Stomach smooth muscle (tissue), 2 donors: ENCODE data around the gene PPP1R14B.

Source experiments
- H3K27ac ChIP-seq: one replicate; pipeline ENCODE4 v1.7.0; 2013; ENCODE audit warnings: mild to moderate bottlenecking, low read length, inconsistent platforms
- H3K27me3 ChIP-seq, 2 donors: one replicate each; pipeline ENCODE4 v1.7.0; 2013; ENCODE audit warnings: low read length in 2 of 2; ENCODE audit not compliant: insufficient read depth in 2 of 2, control insufficient read depth in 1 of 2
- H3K36me3 ChIP-seq, 2 donors: one replicate each; pipeline ENCODE4 v1.7.0; 2013; ENCODE audit warnings: low read length in 2 of 2; ENCODE audit not compliant: control insufficient read depth in 2 of 2, insufficient read depth in 2 of 2
- H3K4me1 ChIP-seq: one replicate; pipeline ENCODE4 v1.7.0; 2013; ENCODE audit warnings: low read length; ENCODE audit not compliant: control insufficient read depth, insufficient read depth
- H3K4me3 ChIP-seq, 2 donors: one replicate each; pipeline ENCODE4 v1.7.0; 2013; ENCODE audit warnings: low read length in 2 of 2
- H3K9ac ChIP-seq, 2 donors: one replicate each; pipeline ENCODE4 v1.7.0; 2013; ENCODE audit warnings: low read length in 2 of 2, mild to moderate bottlenecking in 1 of 2
- H3K9me3 ChIP-seq, 2 donors: one replicate each; pipeline ENCODE4 v1.7.0; 2013; ENCODE audit warnings: low read length in 2 of 2; ENCODE audit not compliant: control insufficient read depth in 2 of 2
- donor health status: healthy.
- donor health status: Pancreatic carcinoma.

PPP1R14B gene

GRCh38 chr11:64233913-64234586 is 12.7 kb downstream of the PPP1R14B start, which contains the start of gene VEGFB:
Gene VEGFB, plus strand, starts transcription at chr11:64234584. Its CDS starts 250 bp downstream, at chr11:64234834.
- Histone ChIP-seq H3K4me3 (peak within 1 kb of the TSS; percentile 72 to 77), H3K9me3 (no peaks in the 10 kb centered on the region), H3K4me1 (peaks cover 58% of the 10 kb centered on the region), H3K27ac (peak within 1 kb of the TSS; percentile 70), H3K9ac (peak within 1 kb of the TSS; percentile 62 to 74), H3K36me3 (peaks cover 8 to 10% of the 10 kb centered on the region in 2 donors), H3K27me3 (no peaks in the 10 kb centered on the region)

GRCh38 chr11:64232967-64233315 is 13.8 kb downstream of the PPP1R14B start:
- Histone ChIP-seq H3K9ac (no peak overlapping the region), H3K4me1 (peaks cover 58% of the 10 kb centered on the region)

DNA sequence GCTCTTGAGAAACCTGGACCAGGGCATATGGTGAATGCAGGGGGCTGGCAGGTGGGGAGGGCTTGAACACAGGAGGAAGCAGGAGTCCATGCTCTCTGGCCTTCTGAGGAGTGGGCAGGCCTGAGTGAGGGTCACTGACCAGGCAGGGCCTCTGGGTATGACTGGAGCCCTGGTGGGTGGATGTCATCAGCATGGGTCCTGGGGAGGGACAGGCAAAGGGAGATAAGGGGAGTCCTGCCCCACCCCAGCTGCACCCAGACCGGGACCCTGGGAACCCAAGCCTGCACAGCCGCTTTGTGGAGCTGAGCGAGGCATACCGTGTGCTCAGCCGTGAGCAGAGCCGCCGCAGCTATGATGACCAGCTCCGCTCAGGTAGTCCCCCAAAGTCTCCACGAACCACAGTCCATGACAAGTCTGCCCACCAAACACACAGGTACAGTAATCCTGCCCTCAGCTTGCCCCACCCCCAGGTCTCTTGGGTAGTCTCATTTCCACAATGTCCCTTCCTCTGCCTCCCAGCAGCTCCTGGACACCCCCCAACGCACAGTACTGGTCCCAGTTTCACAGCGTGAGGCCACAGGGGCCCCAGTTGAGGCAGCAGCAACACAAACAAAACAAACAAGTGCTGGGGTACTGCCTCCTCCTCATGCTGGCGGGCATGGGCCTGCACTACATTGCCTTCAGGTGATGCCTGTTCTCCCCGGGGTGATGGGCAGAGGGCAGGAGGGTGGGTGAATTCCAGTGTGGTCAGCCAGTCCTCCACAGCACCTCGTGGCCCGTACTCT is 14.4 kb downstream of the PPP1R14B start:
- H3K9me3 ChIP-seq: no peaks in the 10 kb centered on the region
- no peak overlapping the region for H3K9ac ChIP-seq
- no peaks in the 10 kb centered on the region for H3K27me3 ChIP-seq
- peaks cover 0 to under 1% of the 10 kb centered on the region in 2 donors for H3K36me3 ChIP-seq
- peak overlapping the region; percentile 18 for H3K27ac ChIP-seq
- no peak overlapping the region for H3K4me3 ChIP-seq
- peaks cover 61% of the 10 kb centered on the region for H3K4me1 ChIP-seq

More at GRCh38 chr11:64232967-64233315, 13.8 kb downstream of the PPP1R14B start:
- Histone ChIP-seq H3K9me3 (no peaks in the 10 kb centered on the region), H3K27me3 (no peaks in the 10 kb centered on the region), H3K36me3 (peaks cover 6% of the 10 kb centered on the region in 2 donors), H3K4me3 (no peak overlapping the region), H3K27ac (peak overlapping the region; percentile 18)

GRCh38 chr11:64231546-64231945 is 15.2 kb downstream of the PPP1R14B start:
- Histone ChIP-seq H3K4me1 (peaks cover 69% of the 10 kb centered on the region), H3K36me3 (no peaks in the 10 kb centered on the region), H3K27me3 (no peaks in the 10 kb centered on the region), H3K9me3 (no peaks in the 10 kb centered on the region), H3K4me3 (peak overlapping the region in 1 of 2 donors; percentile 3), H3K9ac (no peak overlapping the region), H3K27ac (no peak overlapping the region)

DNA sequence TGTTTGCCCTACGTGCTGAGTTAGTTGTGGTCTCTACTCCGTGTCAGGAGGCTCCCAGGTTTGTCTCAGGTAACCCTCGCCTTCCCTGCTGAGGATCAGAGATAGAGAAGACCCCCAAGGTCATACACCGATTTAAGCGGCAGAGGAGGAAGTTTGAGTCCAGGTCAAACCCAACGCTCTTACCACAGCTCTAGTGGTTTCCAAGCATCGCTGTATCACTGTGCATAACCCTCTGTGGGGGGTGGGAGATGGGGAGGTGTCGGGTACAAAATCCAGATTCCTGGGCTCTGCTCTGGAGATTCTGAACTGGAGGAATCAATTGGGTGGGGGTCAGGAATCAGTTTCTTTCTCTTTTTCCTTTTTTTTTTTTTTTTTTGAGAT is 15.8 kb downstream of the PPP1R14B start:
- H3K36me3 ChIP-seq: no peaks in the 10 kb centered on the region
- peak overlapping the region; percentile 91 for H3K27ac ChIP-seq
- H3K4me3 ChIP-seq: peak overlapping the region; percentile 84 to 86
- no peaks in the 10 kb centered on the region for H3K9me3 ChIP-seq
- no peaks in the 10 kb centered on the region for H3K27me3 ChIP-seq
- H3K4me1 ChIP-seq: peaks cover 69% of the 10 kb centered on the region
- H3K9ac ChIP-seq: peak overlapping the region; percentile 80 to 94

DNA sequence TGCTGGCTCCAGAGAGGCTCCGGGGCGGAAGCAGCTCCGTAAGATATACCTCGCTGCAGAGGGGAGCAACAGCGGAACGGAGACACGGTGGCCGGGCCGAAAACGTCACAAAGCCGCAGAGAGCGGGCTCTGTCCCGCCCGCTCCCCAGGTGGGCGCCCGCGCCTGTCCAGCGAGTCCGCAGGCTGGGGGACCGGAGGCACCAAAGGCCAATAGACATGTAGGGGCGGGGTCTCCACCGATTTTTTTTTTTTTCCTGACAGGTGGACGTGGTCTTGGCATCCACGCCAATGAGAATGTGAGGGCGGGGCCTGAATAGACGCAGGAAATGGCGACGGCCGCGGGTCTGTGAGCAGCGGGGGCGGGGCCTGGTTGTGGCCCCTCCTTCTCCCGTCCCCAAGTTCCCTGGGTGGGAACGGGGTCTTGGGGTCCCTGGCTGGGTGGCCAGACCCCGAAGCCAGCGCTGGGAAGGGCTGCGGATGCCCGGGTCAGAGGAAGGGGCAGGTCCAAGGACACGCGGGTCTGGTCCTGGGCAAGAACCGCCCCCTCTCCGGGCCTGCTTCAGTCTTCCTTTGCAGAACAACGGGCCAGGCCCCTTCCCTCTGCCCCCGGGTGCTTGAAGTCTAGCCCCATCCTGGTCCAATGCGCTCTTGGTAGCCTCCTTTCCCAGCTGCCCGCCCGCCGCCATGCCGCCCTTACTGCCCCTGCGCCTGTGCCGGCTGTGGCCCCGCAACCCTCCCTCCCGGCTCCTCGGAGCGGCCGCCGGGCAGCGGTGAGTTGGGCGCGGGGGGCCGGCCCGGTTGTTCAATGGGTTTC is 16.4 kb downstream of the PPP1R14B start, which contains the start of gene DNAJC4:
TSS of gene DNAJC4 (plus strand) at position 378 of the 814 bp plus-strand sequence. CDS start at position 685, 307 bp downstream.
- no peaks in the 10 kb centered on the region for H3K9me3 ChIP-seq
- H3K27me3 ChIP-seq: no peaks in the 10 kb centered on the region
- H3K4me1 ChIP-seq: peaks cover 68% of the 10 kb centered on the region
- H3K27ac ChIP-seq: peak within 1 kb of the TSS; percentile 91
- peak within 1 kb of the TSS; percentile 80 to 94 for H3K9ac ChIP-seq
- H3K36me3 ChIP-seq: no peaks in the 10 kb centered on the region
- peak within 1 kb of the TSS; percentile 84 to 86 for H3K4me3 ChIP-seq

GRCh38 chr11:64229744-64230170 is 17.0 kb downstream of the PPP1R14B start:
- Histone ChIP-seq H3K27me3 (no peaks in the 10 kb centered on the region), H3K4me1 (peaks cover 68% of the 10 kb centered on the region), H3K9ac (peak overlapping the region; percentile 80 to 94), H3K4me3 (peak overlapping the region; percentile 84 to 86), H3K9me3 (no peaks in the 10 kb centered on the region), H3K36me3 (no peaks in the 10 kb centered on the region), H3K27ac (peak overlapping the region; percentile 91)

GRCh38 chr11:64229090-64229743 is 17.5 kb downstream of the PPP1R14B start:
- Histone ChIP-seq H3K27me3 (no peaks in the 10 kb centered on the region), H3K4me1 (peaks cover 70% of the 10 kb centered on the region), H3K4me3 (peak overlapping the region; percentile 84 to 86), H3K9me3 (no peaks in the 10 kb centered on the region), H3K9ac (peak overlapping the region; percentile 80 to 94), H3K36me3 (peaks cover 0 to under 1% of the 10 kb centered on the region in 2 donors), H3K27ac (peak overlapping the region; percentile 91)

DNA sequence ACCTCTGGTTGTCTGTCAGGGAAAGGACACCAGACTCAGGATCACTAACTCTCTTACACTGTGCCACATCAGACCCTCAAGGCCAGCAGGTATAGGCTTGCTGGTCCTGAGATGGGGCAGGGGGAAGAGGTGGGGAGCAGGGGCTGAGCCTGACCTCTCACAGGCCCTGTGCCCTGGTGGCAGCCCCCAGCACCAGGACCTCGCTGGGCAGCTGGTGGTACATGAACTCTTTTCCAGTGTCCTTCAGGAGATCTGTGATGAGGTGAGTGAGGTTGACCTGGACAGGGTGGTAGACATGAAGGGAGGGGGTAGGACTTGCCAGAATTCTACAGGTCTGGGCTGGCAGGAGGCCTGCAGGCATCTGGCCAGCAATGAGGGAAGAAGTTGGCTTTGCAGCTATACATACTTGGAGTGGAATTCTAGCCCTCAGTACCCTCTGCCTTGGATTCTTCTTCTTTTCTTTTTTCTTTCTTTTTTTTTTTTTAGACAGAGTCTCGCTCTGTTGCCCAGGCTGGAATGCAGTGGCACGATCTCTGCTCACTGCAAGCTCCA is 19.3 kb downstream of the PPP1R14B start:
- H3K9me3 ChIP-seq: no peaks in the 10 kb centered on the region
- H3K4me3 ChIP-seq: peak overlapping the region; percentile 93
- H3K27me3 ChIP-seq: no peaks in the 10 kb centered on the region
- H3K4me1 ChIP-seq: peaks cover 55% of the 10 kb centered on the region
- H3K9ac ChIP-seq: peak overlapping the region; percentile 91 to 98
- peaks cover 0 to 8% of the 10 kb centered on the region in 2 donors for H3K36me3 ChIP-seq
- no peak overlapping the region for H3K27ac ChIP-seq
